Measurements from ENCODE around the gene FAM83G. TPM values are rescaled to one million over a fixed set of nuclear protein-coding genes. Genes with fewer than 3 reads are reported as not detected.

The FAM83G gene
- total RNA-seq, 2 experiments from 2014 or later: 2.9 to 3.0 TPM

- POLR2A ChIA-PET: interaction anchor here (1.4 to 2.2 kb wide), 2 partner anchors 37 to 104 kb away, joined by 3 to 11 read pairs; partner anchors contain the start of gene PRPSAP2
- intact Hi-C loops (cut with DNase I, micrococcal nuclease): no loop called here
- H3K27ac Mint-ChIP-seq: no peak overlapping the region
- CTCF ChIA-PET: interaction anchor here (0.7 to 2.4 kb wide), 12 partner anchors 18 to 408 kb away, joined by 3 to 8 read pairs (median 3); no protein-coding TSS in a partner anchor
- Histone ChIP-seq H3K27ac (ENCODE audit: low read depth in 1 of 2, low read length in 2 of 2) (no peak overlapping the region), H3K4me3 (ENCODE audit: low read length) (no peak overlapping the region), H3K36me3 (ENCODE audit: insufficient read depth, low read length) (no peaks in the 10 kb centered on the region), H3K9me3 (ENCODE audit: control insufficient read depth in 1 of 2, insufficient read depth in 1 of 2, low read length in 2 of 2) (no peaks in the 10 kb centered on the region), H3K27me3 (ENCODE audit: control insufficient read depth in 1 of 2, insufficient read depth in 2 of 2, low read length in 2 of 2) (no peaks in the 10 kb centered on the region), H3K4me1 (ENCODE audit: insufficient read depth, low read length) (peaks cover 20% of the 10 kb centered on the region)
- no peaks in the 10 kb centered on the region for H3K36me3 Mint-ChIP-seq (ENCODE audit: low read depth)
- no peak overlapping the region for H3K4me3 Mint-ChIP-seq
- DNase-seq (peak in 1 of 14 experiments; percentile 43), ATAC-seq (ENCODE audit: poor library complexity) (no peak)
- no peak for TF ChIP-seq CTCF (IDR thresholded peaks at IDR 0.05)
- peaks cover 18% of the 10 kb centered on the region for H3K4me1 Mint-ChIP-seq (ENCODE audit: low read depth)
- no peaks in the 10 kb centered on the region for H3K27me3 Mint-ChIP-seq
- H3K9me3 Mint-ChIP-seq: no peaks in the 10 kb centered on the region
Measured at GRCh38 chr17:18961634-18962493, 42.7 kb downstream of the FAM83G start.

- H3K27ac Mint-ChIP-seq: no peak overlapping the region
- no peak overlapping the region for H3K4me3 Mint-ChIP-seq
- H3K4me3 ChIP-seq (ENCODE audit: low read length): no peak overlapping the region
- TF ChIP-seq CTCF (IDR thresholded peaks at IDR 0.05): peak; percentile 98
- H3K9me3 Mint-ChIP-seq: no peaks in the 10 kb centered on the region
- H3K27me3 Mint-ChIP-seq: no peaks in the 10 kb centered on the region
- POLR2A ChIA-PET: interaction anchor here (1.2 to 2.2 kb wide), 3 partner anchors 36 to 103 kb away, joined by 3 to 11 read pairs (median 3); partner anchors contain the start of genes FAM83G and PRPSAP2
- peaks cover 23% of the 10 kb centered on the region for H3K4me1 Mint-ChIP-seq (ENCODE audit: low read depth)
- H3K27ac ChIP-seq (ENCODE audit: low read depth in 1 of 2, low read length in 2 of 2): no peak overlapping the region
- peaks cover 29% of the 10 kb centered on the region for H3K4me1 ChIP-seq (ENCODE audit: insufficient read depth, low read length)
- H3K27me3 ChIP-seq (ENCODE audit: control insufficient read depth in 1 of 2, insufficient read depth in 2 of 2, low read length in 2 of 2): no peaks in the 10 kb centered on the region
- intact Hi-C loops (cut with DNase I, micrococcal nuclease): no loop called here
- ATAC-seq (ENCODE audit: poor library complexity) (peak; percentile 73), DNase-seq (peak; percentile 39 to 89 (median 70))
- no peaks in the 10 kb centered on the region for H3K9me3 ChIP-seq (ENCODE audit: control insufficient read depth in 1 of 2, insufficient read depth in 1 of 2, low read length in 2 of 2)
- CTCF ChIA-PET: interaction anchor here (0.6 to 2.4 kb wide), 19 partner anchors 9 to 409 kb away, joined by 3 to 8 read pairs (median 3); partner anchors contain the start of gene FAM83G
- H3K36me3 ChIP-seq (ENCODE audit: insufficient read depth, low read length): no peaks in the 10 kb centered on the region
- H3K36me3 Mint-ChIP-seq (ENCODE audit: low read depth): no peaks in the 10 kb centered on the region
Measured at GRCh38 chr17:18960803-18961511, 43.6 kb downstream of the FAM83G start.

GRCh38 chr17:18960241-18960665, 44.3 kb downstream of the FAM83G start:
- no peaks in the 10 kb centered on the region for H3K27me3 Mint-ChIP-seq
- H3K4me3 Mint-ChIP-seq: no peak overlapping the region
- no peak overlapping the region for H3K4me3 ChIP-seq (ENCODE audit: low read length)
- no peak overlapping the region for H3K27ac Mint-ChIP-seq
- no peaks in the 10 kb centered on the region for H3K9me3 ChIP-seq (ENCODE audit: control insufficient read depth in 1 of 2, insufficient read depth in 1 of 2, low read length in 2 of 2)
- intact Hi-C loops (cut with DNase I, micrococcal nuclease): no loop called here
- H3K27me3 ChIP-seq (ENCODE audit: control insufficient read depth in 1 of 2, insufficient read depth in 2 of 2, low read length in 2 of 2): no peaks in the 10 kb centered on the region
- H3K36me3 ChIP-seq (ENCODE audit: insufficient read depth, low read length): no peaks in the 10 kb centered on the region
- TF ChIP-seq CTCF (IDR thresholded peaks at IDR 0.05): no peak
- H3K4me1 Mint-ChIP-seq (ENCODE audit: low read depth): peaks cover 29% of the 10 kb centered on the region
- DNase-seq (no peak), ATAC-seq (ENCODE audit: poor library complexity) (no peak)
- H3K36me3 Mint-ChIP-seq (ENCODE audit: low read depth): no peaks in the 10 kb centered on the region
- peaks cover 36% of the 10 kb centered on the region for H3K4me1 ChIP-seq (ENCODE audit: insufficient read depth, low read length)
- no peaks in the 10 kb centered on the region for H3K9me3 Mint-ChIP-seq
- ChIA-PET CTCF (interaction anchor here (1.0 to 2.4 kb wide), 7 partner anchors 18 to 59 kb away, joined by 3 to 8 read pairs (median 5); no protein-coding TSS in a partner anchor), POLR2A (interaction anchor here (1.2 to 2.2 kb wide), 2 partner anchors 44 to 102 kb away, joined by 3 to 11 read pairs; partner anchors contain the start of genes FAM83G and PRPSAP2)
- H3K27ac ChIP-seq (ENCODE audit: low read depth in 1 of 2, low read length in 2 of 2): no peak overlapping the region
